Activated CD4-positive, alpha-beta T cell treated with anti-CD3 and anti-CD28 coated beads for 1 hour (primary cell): ENCODE data around the gene UBASH3A.
A peak's percentile ranks its signal among the peaks of the same experiment; 100 is the strongest.

Source experiments
- DNase-seq: peaks from one replicate; pipeline ENCODE4 v3.0.0-alpha.2; 2020

Gene UBASH3A

DNA sequence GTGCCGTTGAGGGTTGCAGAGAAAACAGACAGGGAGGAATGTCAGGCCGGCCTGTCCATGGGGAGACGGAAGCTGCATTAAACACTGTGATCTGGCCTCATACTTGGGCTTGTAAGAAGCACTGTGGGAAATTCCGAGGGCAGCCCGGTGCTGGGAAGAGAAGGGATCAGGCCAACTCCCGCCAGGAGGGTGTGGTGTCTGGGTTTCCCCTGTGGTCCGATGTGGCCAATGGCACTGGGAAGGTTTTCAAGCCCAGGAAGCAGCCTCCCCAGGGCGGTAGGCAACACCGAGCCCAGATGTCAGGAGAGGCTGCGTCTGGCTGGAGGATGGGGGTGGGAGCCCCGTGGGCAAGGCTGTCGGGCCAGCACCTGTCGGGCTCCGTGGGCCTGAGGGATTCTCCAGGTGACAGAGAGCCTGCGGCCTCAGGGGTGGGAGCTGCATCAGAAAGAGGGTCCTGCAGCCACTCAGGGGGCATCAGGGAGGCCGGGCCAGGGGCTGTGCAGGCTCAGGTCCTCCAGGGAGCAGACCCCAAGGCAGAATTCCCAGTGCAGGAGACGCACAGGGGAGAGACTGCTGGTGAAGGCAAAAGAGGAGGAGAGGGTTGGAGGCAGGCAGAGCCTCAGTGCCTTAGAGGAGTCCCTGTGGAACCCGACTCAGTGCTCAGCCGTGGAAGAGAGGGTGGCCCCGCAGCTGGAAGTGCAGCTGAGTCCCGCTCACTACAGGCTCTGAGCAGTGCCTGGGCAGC lies 8.4 kb downstream of the UBASH3A start:
- DNase-seq: no peak

DNA sequence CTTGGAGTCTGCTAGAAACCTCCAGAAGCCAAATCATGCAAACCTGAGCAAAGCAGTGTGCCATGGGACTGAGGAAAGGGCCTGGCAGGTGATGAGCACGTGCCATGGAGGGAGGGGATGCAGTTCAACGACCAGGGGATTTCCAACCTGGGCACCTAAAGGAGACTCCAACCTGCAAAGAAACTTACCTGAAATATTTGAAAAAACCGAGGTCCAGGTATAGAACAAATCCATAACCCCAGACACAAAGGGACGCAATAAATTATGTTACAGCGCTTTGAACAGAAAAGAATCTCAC lies 8.9 kb downstream of the UBASH3A start:
- DNase-seq: no peak

DNA sequence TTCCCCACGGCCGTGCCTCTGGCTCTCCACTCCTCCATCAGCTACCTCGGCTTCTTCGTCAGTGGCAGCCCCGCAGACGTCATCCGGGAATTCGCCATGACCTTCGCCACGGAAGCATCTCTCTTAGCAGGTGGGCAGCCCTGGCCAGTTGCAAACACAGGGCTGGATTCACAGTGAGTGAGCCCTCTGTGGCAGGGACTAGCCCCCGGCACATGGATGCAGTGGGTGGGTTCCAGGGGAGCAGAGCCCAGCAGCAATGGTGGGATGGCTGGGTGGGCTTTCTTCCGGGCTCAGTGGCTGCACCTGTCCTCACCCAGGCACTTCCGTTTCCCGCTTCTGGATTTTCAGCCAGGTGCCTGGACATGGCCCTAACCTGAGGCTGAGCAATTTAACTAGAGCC lies 9.4 kb downstream of the UBASH3A start:
- no peak for DNase-seq

- no peak for DNase-seq
Observed at GRCh38 chr21:42413500-42413899, 9.8 kb downstream of the UBASH3A start.

- DNase-seq: no peak
Observed at GRCh38 chr21:42414066-42414465, 10.4 kb downstream of the UBASH3A start.

DNA sequence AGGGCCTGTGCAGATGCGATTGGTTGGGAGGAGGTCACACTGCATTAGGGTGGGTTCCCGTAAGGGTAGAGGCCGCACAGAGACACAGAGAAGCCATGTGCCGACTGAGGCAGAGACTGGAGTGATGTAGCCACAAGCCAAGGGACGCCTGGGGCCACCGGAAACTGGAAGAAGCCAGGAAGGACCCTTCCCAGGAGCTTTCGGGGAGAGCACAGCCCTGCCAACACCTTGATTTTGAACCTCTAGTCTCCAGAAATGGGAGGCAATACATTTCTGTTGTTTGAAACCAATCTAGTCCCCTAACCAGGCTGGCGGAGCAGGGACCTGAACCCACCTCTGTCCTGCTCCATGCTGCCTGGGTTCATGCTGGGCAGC lies 10.8 kb downstream of the UBASH3A start:
- no peak for DNase-seq

GRCh38 chr21:42414928-42415769 lies 11.4 kb downstream of the UBASH3A start:
- DNase-seq: peak; percentile 83

- DNase-seq: no peak
Observed at GRCh38 chr21:42417533-42417932, 13.8 kb downstream of the UBASH3A start.

GRCh38 chr21:42418886-42419285 lies 15.2 kb downstream of the UBASH3A start:
- no peak for DNase-seq

- no peak for DNase-seq
Observed at GRCh38 chr21:42419845-42420244, 16.1 kb downstream of the UBASH3A start.

DNA sequence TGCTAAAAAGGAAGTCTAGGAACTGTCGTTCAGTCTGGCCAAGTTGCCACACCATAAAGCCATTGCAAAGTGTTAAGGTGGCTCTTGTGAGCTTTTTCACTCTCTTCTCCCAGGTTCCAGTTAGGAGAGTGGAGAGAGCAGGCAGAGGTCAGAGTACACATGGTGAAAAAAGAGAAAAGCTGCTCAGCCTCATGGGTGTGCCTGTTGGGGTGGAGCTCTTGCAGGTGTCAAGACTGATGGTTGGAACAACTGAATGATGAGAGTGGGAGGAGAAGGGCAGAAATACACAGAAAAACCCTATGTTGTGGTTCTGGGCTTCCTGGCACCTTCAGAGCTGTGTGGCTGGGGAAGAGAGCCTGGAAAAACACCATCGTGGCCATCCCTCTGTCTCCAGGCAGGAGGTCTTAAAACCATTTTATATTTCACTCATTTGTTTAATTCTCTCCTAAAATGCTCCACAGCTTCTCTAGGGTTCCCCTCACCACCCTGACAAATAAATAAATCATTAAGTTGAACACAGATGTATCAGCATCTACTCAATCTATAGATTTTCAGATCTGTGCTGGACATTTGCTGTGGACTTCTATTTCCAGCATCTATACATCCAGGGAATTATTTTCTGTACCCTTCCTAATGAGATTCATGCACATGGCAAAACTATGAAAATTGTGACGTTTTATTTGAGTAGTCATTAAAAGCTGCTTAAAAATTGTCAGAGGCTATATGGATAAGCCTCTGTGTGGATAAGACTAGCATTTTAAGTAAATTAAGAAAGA lies 17.5 kb downstream of the UBASH3A start:
- no peak for DNase-seq

DNA sequence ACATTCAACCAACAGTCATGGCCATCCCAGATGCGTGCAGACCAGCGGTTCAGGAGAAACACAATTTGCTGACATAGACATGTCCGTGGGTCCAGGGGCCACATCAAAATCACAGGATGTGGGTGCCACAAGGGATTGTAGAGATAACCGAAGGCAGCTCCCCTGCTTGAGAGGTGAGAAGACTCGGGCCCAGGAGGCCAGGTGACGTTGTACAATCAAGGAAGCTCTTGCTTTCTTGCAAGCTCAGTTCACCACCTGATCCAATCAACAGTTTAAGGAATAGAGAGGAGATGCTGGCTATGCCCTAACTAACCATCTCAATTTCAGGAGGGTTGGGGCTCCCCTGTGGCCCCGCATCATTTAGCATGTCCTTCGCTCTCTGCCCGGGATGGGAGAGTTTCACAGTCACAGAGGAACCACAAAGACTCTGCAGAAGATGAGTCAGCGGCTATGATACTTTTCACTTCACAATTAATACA lies 19.5 kb downstream of the UBASH3A start:
- DNase-seq: no peak

DNA sequence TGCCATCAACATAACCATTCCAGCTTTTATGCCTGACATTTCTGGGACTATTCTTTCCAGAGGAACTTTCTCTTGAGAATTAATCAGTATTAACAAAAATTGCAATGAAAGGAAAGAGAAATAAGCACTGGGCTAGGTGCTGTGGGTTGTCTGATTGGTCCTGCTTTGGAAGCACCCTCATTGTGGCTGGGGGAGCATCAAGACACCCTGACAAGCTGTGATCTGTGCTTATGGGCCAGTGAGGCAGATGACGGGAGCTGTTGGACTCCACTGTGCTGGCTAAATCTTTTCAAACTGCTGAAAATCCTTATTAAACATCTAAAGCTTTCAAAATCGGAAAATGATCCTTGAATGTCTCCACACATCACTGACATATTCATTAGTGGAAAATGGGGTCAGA lies 20.0 kb downstream of the UBASH3A start:
- no peak for DNase-seq

GRCh38 chr21:42424914-42425541 lies 21.3 kb downstream of the UBASH3A start:
- peak; percentile 63 for DNase-seq

GRCh38 chr21:42425591-42425990 lies 21.9 kb downstream of the UBASH3A start:
- no peak for DNase-seq

GRCh38 chr21:42426424-42426823 lies 22.7 kb downstream of the UBASH3A start:
- no peak for DNase-seq

GRCh38 chr21:42426876-42427480 lies 23.3 kb downstream of the UBASH3A start:
- no peak for DNase-seq

DNA sequence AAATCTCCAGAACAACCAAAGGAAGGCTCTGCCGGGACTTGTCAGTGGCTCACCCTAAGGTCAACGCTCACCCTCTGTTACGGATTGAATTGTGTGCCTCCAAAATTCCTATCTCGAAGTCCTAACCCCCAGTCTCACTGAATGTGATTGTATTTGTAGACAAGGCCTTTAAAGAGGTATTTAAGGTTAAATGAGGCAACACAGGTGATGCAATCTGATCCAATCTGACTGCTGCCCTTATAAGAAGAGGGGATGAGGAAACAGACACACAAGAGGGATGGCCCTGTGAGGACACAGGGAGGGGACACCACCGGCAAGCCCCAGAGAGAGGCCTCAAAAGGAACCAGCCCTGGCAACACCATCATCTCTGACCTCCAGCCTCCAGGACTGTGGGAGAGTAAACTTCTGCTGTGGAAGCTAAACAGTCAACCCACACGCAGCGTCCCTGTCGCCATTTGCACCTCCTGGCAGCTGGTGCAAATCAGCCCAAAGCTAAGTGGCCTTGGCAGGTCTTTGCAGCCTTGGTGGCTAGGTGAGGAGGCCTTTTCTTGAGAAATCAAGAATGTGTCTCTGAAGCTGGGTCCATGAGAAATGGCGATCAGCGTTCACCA lies 24.2 kb downstream of the UBASH3A start:
- no peak for DNase-seq

DNA sequence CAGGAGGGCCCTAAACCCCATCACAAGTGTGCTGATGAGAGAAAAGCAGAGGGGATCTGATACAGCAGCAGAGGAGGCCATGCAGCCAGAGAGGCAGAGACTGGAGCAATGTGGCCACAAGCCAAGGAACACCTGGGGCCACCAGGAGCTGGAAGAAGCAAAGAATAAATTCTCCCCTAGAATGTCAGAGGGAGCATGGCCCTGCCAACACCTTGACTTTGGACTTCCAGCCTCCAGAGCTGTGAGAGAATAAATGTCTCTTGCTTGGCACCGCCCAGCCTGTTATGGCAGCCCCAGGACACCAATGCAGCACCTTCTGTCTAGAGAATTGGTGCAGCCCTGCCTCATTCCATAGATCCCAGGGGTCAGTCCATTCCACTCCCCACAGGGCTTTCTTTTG lies 25.3 kb downstream of the UBASH3A start:
- no peak for DNase-seq

DNA sequence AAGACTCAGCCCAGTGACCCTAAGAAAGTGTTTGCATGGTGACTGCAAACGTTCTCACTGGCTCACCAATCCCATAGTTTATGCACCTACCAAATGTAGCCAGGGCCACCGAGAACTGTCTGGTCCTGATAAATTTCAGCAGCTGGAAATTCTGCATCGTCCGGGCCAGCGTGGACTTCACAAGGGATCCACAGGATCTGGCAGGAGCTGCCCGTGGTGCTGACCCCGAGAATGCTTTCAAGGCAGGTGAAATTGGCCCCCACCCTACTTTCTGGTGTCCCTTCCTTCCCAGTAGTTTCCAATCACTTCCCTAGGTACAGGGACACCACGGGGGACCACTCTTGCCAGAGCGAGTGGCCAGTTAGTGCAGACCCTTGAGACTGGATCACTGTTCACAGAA lies 26.2 kb downstream of the UBASH3A start:
- DNase-seq: no peak

DNA sequence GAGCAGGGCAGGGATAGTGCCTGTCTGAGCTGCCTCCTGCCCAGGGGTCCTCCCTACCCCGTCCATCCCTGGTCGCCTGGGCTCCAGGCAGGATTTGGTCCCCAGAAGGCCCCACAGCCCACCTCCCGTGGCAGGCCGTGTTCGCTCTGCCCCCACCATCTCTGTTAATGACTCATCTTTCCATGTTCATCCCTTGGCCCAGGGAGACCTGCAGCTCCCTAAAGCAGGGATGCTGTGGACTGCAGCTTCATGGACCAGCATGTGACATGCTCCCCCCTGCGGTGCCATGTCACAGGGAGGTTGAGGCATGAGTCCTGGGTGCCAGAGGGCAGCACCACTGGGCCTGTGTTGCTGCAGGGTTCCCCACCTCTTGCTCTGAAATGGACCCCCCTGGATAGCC lies 26.8 kb downstream of the UBASH3A start:
- DNase-seq: no peak

GRCh38 chr21:42431196-42431595 lies 27.5 kb downstream of the UBASH3A start:
- no peak for DNase-seq
